Upper lobe of left lung (tissue), 6 donors: ENCODE data around the gene KRTAP5-8. TPM values are rescaled to one million over a fixed set of nuclear protein-coding genes. Genes with fewer than 3 reads are reported as not detected.
"Not testable (repeated sequence)": the region's sequence is repeated elsewhere in the genome, so short reads cannot be mapped to it uniquely, and the experiment has no call there.

ENCODE experiments used
- ATAC-seq, 2 donors: fragments of 200-7000 bp; cut with Tn5 transposase; one replicate each; pipeline ENCODE4 v1.9.1; 2022; ENCODE audit warnings: mild to moderate bottlenecking in 2 of 2, moderate library complexity in 2 of 2; ENCODE audit not compliant: low FRiP score in 2 of 2
- DNase-seq, 2 donors: peaks; one replicate each; pipeline ENCODE4 v3.0.0-alpha.2; 2019 to 2020
- H3K27ac ChIP-seq, 4 donors: fragments of 200-600 bp; sonication (generic); one replicate each; pipeline ENCODE4 v1.5.1; 2016 to 2019
- H3K27me3 ChIP-seq, 4 donors: fragments of 200-600 bp; sonication (generic); one replicate each; pipeline ENCODE4 v1.5.1; 2017 to 2019
- H3K36me3 ChIP-seq, 4 donors: fragments of 200-600 bp; sonication (generic); one replicate each; pipeline ENCODE4 v1.5.1; 2016 to 2019
- H3K4me1 ChIP-seq, 4 donors: fragments of 200-600 bp; sonication (generic); one replicate each; pipeline ENCODE4 v1.5.1; 2018 to 2019
- H3K4me3 ChIP-seq, 4 donors: fragments of 200-600 bp; sonication (generic); one replicate each; pipeline ENCODE4 v1.5.1; 2017 to 2019; ENCODE audit warnings: mild to moderate bottlenecking in 2 of 4, moderate library complexity in 1 of 4
- H3K9me3 ChIP-seq, 4 donors: fragments of 200-600 bp; sonication (generic); one replicate each; pipeline ENCODE4 v1.5.1; 2018 to 2019
- CTCF ChIP-seq, 6 experiments: fragments of 450-650 bp in 4 of 6; fragments of 200-600 bp in 2 of 6; sonication (generic) in 2 of 6; IDR thresholded peaks; one replicate each; pipeline ENCODE4 v1.5.1; 2016 to 2019; ENCODE audit warnings: antibody characterized with exemption in 6 of 6
- EP300 ChIP-seq, 4 donors: sonication (generic); formaldehyde crosslinking; IDR thresholded peaks; one replicate each; pipeline ENCODE4 v1.5.1; 2017; ENCODE audit warnings: antibody characterized with exemption in 4 of 4, control low read depth in 2 of 4
- POLR2A ChIP-seq, 4 donors: fragments of 450-650 bp; IDR thresholded peaks; one replicate each; pipeline ENCODE4 v1.5.1; 2016 to 2017; ENCODE audit warnings: antibody characterized with exemption in 4 of 4, mild to moderate bottlenecking in 2 of 4
- POLR2AphosphoS5 ChIP-seq, 2 donors: sonication (generic); formaldehyde crosslinking; IDR thresholded peaks; one replicate each; pipeline ENCODE4 v1.5.1; 2017; ENCODE audit warnings: antibody characterized with exemption in 2 of 2
- WGBS, 2 donors: methylation state at CpG; one replicate each; pipeline ENCODE4 v1.1.5; 2017 to 2018; 5-methylcytosine and 5-hydroxymethylcytosine counted together
- total RNA-seq, 6 donors: library from RNA; depleted of rRNA in 4 of 6; stranded (reverse); fragments of >200 nt in 4 of 6; gene quantifications; one replicate each; pipeline versions ENCODE4 v1.1.0 to v1.2.1, GENCODE V29; 2016 to 2021
- donor health status: DM: no; HTN: no; CAD: no; lungs with moderate emphysema.
- donor health status: DM: no; HTN: yes; CAD: no; lungs with severe emphysema.

The KRTAP5-8 gene
- total RNA-seq, 6 donors from 2014 or later, result 0.23 to 7.3 (median 0.71) TPM; not detected in 2

- WGBS, 2 donors, result 90 to 94% methylated on average over 7 of the region's 7 CpGs
- H3K4me3 ChIP-seq, result no peak overlapping the region
- H3K36me3 ChIP-seq, result no peaks in the 10 kb centered on the region
- H3K27ac ChIP-seq, result no peak overlapping the region
- DNase-seq, result no peak
- no peak for TF ChIP-seq CTCF (IDR thresholded peaks at IDR 0.05)
- TF ChIP-seq POLR2A (IDR thresholded peaks at IDR 0.05), result no peak
- no peak for ATAC-seq
- peaks cover 0 to 7% (median 0%) of the 10 kb centered on the region in 4 donors for H3K4me1 ChIP-seq
- H3K27me3 ChIP-seq, result no peaks in the 10 kb centered on the region
- H3K9me3 ChIP-seq, result no peaks in the 10 kb centered on the region
These were observed 39.7 kb downstream of the KRTAP5-8 start for GRCh38 chr11:71577469-71578004.

GRCh38 chr11:71579513-71579912 is 41.7 kb downstream of the KRTAP5-8 start:
- 55 to 71% methylated on average over 7 of the region's 7 CpGs for WGBS, 2 donors
- H3K36me3 ChIP-seq, ATAC-seq, H3K9me3 ChIP-seq, DNase-seq, H3K4me1 ChIP-seq, H3K27me3 ChIP-seq, H3K27ac ChIP-seq, H3K4me3 ChIP-seq: not testable (repeated sequence)

GRCh38 chr11:71580057-71581003 is 42.5 kb downstream of the KRTAP5-8 start:
- Histone ChIP-seq H3K9me3 (no peaks in the 10 kb centered on the region), H3K27me3 (no peaks in the 10 kb centered on the region), H3K4me1 (peaks cover 0 to 7% (median 0%) of the 10 kb centered on the region in 4 donors), H3K4me3 (no peak overlapping the region), H3K27ac (no peak overlapping the region), H3K36me3 (no peaks in the 10 kb centered on the region)
- WGBS, 2 donors, result 7% methylated on average over 8 of the region's 8 CpGs
- ATAC-seq (peak; percentile 73 to 78), DNase-seq (peak in 1 of 2 donors; percentile 70)
- TF ChIP-seq CTCF (IDR thresholded peaks at IDR 0.05) (peak in 5 of 6 experiments; percentile 58 to 82 (median 70)), POLR2AphosphoS5 (IDR thresholded peaks at IDR 0.05) (no peak)

GRCh38 chr11:71581826-71582225 is 44.0 kb downstream of the KRTAP5-8 start:
- 80 to 82% methylated on average over 4 of the region's 4 CpGs for WGBS, 2 donors
- no peak for ATAC-seq
- Histone ChIP-seq H3K4me3 (no peak overlapping the region), H3K4me1 (peaks cover 0 to 7% (median 0%) of the 10 kb centered on the region in 4 donors), H3K27ac (no peak overlapping the region), H3K9me3 (no peaks in the 10 kb centered on the region), H3K36me3 (no peaks in the 10 kb centered on the region), H3K27me3 (no peaks in the 10 kb centered on the region)
- DNase-seq, result no peak
- TF ChIP-seq EP300 (IDR thresholded peaks at IDR 0.05) (no peak), POLR2A (IDR thresholded peaks at IDR 0.05) (no peak), CTCF (IDR thresholded peaks at IDR 0.05) (no peak), POLR2AphosphoS5 (IDR thresholded peaks at IDR 0.05) (no peak)

- 74 to 77% methylated on average over 3 of the region's 3 CpGs for WGBS, 2 donors
- H3K9me3 ChIP-seq, result no peaks in the 10 kb centered on the region
- H3K4me3 ChIP-seq, result no peak within 1 kb of the TSS
- ATAC-seq, result no peak
- H3K36me3 ChIP-seq, result no peaks in the 10 kb centered on the region
- H3K27me3 ChIP-seq, result no peaks in the 10 kb centered on the region
- DNase-seq, result peak in 1 of 2 donors; percentile 32
- H3K4me1 ChIP-seq, result peaks cover 0 to 7% (median 0%) of the 10 kb centered on the region in 4 donors
- no peak within 1 kb of the TSS for H3K27ac ChIP-seq
- TF ChIP-seq EP300 (IDR thresholded peaks at IDR 0.05) (no peak), POLR2A (IDR thresholded peaks at IDR 0.05) (no peak), POLR2AphosphoS5 (IDR thresholded peaks at IDR 0.05) (no peak), CTCF (IDR thresholded peaks at IDR 0.05) (no peak)
These were observed 44.6 kb downstream of the KRTAP5-8 start, which contains the start of gene KRTAP5-11 for GRCh38 chr11:71582309-71582895. TSS of gene KRTAP5-11 (minus strand) at chr11:71582875. CDS start at chr11:71582837, 38 bp downstream.

GRCh38 chr11:71582969-71583368 is 45.1 kb downstream of the KRTAP5-8 start:
- not testable (repeated sequence) for H3K27me3 ChIP-seq, ATAC-seq, H3K36me3 ChIP-seq, H3K4me3 ChIP-seq, H3K27ac ChIP-seq, DNase-seq, H3K4me1 ChIP-seq, H3K9me3 ChIP-seq
- 86 to 90% methylated on average over 2 of the region's 2 CpGs for WGBS, 2 donors

GRCh38 chr11:71585673-71586072 is 47.8 kb downstream of the KRTAP5-8 start:
- not testable (repeated sequence) for H3K27ac ChIP-seq, DNase-seq, H3K27me3 ChIP-seq, H3K36me3 ChIP-seq, H3K9me3 ChIP-seq, ATAC-seq, H3K4me1 ChIP-seq, H3K4me3 ChIP-seq
- 89 to 90% methylated on average over 5 of the region's 5 CpGs for WGBS, 2 donors

- H3K4me1 ChIP-seq, H3K27me3 ChIP-seq, H3K9me3 ChIP-seq, H3K27ac ChIP-seq, DNase-seq, H3K4me3 ChIP-seq, H3K36me3 ChIP-seq, ATAC-seq: not testable (repeated sequence)
- WGBS, 2 donors, result 58 to 79% methylated on average over 3 to 4 of the region's 4 CpGs
These were observed 50.5 kb downstream of the KRTAP5-8 start for GRCh38 chr11:71588314-71588713.
